Thoracic aorta (tissue), 2 donors: ENCODE measurements around the gene TARDBP. TPM values are rescaled to one million over a fixed set of nuclear protein-coding genes. Genes with fewer than 3 reads are reported as not detected.

ENCODE experiments used
- ATAC-seq: fragments of 150-250 bp; one replicate; pipeline ENCODE4 v1.8.0; 2017; ENCODE audit warnings: low read depth; ENCODE audit not compliant: insufficient number of reproducible peaks, low FRiP score
- DNase-seq: peaks from one replicate; pipeline ENCODE4 v3.0.0-alpha.2; 2020; ENCODE audit warnings: low spot score
- H3K27ac ChIP-seq, 2 donors: fragments of 200-600 bp; sonication (generic); 1 replicate in 1 of 2; 2 replicates in 1 of 2; pipeline ENCODE4 v1.5.1; 2016; ENCODE audit warnings: mild to moderate bottlenecking in 2 of 2, moderate library complexity in 2 of 2
- H3K27me3 ChIP-seq: fragments of 200-600 bp; sonication (generic); replicated peaks from 2 replicates; pipeline ENCODE4 v1.6.0; 2016; ENCODE audit warnings: mild to moderate bottlenecking; ENCODE audit not compliant: insufficient read depth
- H3K36me3 ChIP-seq: fragments of 200-600 bp; sonication (generic); one replicate; pipeline ENCODE4 v1.5.1; 2016
- H3K4me1 ChIP-seq, 2 donors: fragments of 200-600 bp; sonication (generic); 1 replicate in 1 of 2; 2 replicates in 1 of 2; pipeline versions ENCODE4 v1.5.1 to v1.6.0; 2016; ENCODE audit warnings: low read depth in 2 of 2, mild to moderate bottlenecking in 1 of 2; ENCODE audit not compliant: control insufficient read depth in 1 of 2
- H3K4me3 ChIP-seq: fragments of 200-600 bp; sonication (generic); 2 replicates; pipeline ENCODE4 v1.5.1; 2016; ENCODE audit warnings: mild to moderate bottlenecking
- H3K9me3 ChIP-seq: fragments of 200-600 bp; sonication (generic); 2 replicates; pipeline ENCODE4 v1.5.1; 2016
- total RNA-seq, 2 donors: library from RNA; depleted of rRNA; stranded (reverse); fragments of >200 nt; gene quantifications; one replicate each; pipeline versions ENCODE4 v1.1.0 to v1.2.3, GENCODE V29; 2016
- TF ChIP-seq, protein P1 (sequence below): fragments of 200-600 bp; sonication (generic); IDR thresholded peaks from one replicate; pipeline ENCODE4 v1.5.1; 2019; ENCODE audit warnings: antibody characterized with exemption

Gene TARDBP
- total RNA-seq, 2 donors from 2014 or later, result 57.3 to 229 TPM

DNA sequence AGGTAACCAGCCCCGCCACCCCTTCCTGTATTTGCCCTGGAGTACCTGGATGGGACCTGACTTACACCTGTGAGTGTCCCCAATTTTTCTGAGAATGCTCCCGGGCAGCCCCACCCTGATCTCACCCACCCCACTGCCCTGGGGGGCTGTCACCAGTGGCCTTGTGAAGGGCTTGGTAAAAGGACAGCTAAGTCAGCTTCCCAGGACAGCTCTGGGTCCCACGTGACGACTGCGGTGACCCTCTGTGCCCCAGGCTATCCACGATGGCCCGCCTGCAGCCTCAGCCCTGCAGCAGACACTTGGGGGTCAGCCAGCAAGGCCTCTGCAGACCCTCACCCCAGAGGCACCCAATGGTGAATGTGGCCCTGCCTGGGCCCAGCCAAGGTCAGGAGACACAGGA lies 41.7 kb downstream of the TARDBP start:
- TF ChIP-seq, protein P1, sequence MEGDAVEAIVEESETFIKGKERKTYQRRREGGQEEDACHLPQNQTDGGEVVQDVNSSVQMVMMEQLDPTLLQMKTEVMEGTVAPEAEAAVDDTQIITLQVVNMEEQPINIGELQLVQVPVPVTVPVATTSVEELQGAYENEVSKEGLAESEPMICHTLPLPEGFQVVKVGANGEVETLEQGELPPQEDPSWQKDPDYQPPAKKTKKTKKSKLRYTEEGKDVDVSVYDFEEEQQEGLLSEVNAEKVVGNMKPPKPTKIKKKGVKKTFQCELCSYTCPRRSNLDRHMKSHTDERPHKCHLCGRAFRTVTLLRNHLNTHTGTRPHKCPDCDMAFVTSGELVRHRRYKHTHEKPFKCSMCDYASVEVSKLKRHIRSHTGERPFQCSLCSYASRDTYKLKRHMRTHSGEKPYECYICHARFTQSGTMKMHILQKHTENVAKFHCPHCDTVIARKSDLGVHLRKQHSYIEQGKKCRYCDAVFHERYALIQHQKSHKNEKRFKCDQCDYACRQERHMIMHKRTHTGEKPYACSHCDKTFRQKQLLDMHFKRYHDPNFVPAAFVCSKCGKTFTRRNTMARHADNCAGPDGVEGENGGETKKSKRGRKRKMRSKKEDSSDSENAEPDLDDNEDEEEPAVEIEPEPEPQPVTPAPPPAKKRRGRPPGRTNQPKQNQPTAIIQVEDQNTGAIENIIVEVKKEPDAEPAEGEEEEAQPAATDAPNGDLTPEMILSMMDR, result no peak
- no peak for ATAC-seq

DNA sequence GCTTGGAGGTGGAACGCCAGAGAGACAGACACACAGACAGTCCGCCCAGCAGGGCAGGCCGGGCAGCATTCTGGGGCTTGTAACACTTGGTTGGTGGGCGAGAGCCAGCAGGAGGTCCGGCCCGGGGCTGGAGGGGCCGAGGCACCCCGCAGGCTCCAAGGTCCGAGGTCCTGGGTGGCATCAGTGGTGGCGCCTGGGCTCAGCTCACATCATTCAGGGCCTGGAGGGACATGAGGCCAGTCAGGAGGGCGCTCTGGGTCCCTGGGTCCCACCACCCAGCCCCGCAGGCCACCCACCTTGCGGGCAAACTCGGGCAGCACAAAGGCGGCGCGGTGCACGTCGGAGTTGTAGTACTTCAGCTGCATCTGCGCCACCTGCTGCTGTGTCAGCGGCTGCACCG lies 42.2 kb downstream of the TARDBP start:
- Histone ChIP-seq H3K9me3 (no peaks in the 10 kb centered on the region), H3K4me3 (no peak overlapping the region), H3K4me1 (peaks cover 4 to 10% of the 10 kb centered on the region in 2 donors), H3K27ac (no peak overlapping the region), H3K27me3 (no peaks in the 10 kb centered on the region), H3K36me3 (peaks cover 11% of the 10 kb centered on the region)
- TF ChIP-seq, protein P1, result no peak
- ATAC-seq, result no peak
- no peak for DNase-seq

More for the DNA sequence above, 41.7 kb downstream of the TARDBP start:
- Histone ChIP-seq H3K4me1 (peaks cover 4 to 8% of the 10 kb centered on the region in 2 donors), H3K9me3 (no peaks in the 10 kb centered on the region), H3K27ac (no peak overlapping the region), H3K4me3 (no peak overlapping the region), H3K36me3 (peaks cover 11% of the 10 kb centered on the region), H3K27me3 (no peaks in the 10 kb centered on the region)
- DNase-seq, result no peak

DNA sequence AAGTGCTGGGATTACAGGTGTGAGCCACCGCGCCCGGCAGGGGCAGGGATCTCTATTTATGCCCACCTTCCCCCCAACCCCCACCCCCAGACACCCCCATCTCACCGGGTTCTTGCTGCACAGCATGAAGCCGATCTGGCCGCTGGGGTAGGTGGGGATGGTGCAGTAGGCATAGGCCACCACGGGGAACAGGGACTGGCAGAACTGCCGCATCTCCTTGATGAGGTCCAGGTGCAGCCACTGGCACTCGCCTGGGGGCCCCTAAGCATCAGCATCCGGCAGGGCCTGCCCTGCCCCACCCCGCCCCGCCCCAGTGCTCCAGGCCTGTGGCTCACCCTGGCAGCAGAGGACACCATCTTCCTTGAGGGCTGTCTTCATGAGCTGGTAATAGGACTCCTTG lies 43.2 kb downstream of the TARDBP start:
- H3K4me3 ChIP-seq, result no peak overlapping the region
- H3K27me3 ChIP-seq, result no peaks in the 10 kb centered on the region
- no peak overlapping the region for H3K27ac ChIP-seq
- no peak for ATAC-seq
- peaks cover 4 to 12% of the 10 kb centered on the region in 2 donors for H3K4me1 ChIP-seq
- no peak for DNase-seq
- H3K9me3 ChIP-seq, result no peaks in the 10 kb centered on the region
- H3K36me3 ChIP-seq, result peaks cover 11% of the 10 kb centered on the region
- TF ChIP-seq, protein P1, result no peak

DNA sequence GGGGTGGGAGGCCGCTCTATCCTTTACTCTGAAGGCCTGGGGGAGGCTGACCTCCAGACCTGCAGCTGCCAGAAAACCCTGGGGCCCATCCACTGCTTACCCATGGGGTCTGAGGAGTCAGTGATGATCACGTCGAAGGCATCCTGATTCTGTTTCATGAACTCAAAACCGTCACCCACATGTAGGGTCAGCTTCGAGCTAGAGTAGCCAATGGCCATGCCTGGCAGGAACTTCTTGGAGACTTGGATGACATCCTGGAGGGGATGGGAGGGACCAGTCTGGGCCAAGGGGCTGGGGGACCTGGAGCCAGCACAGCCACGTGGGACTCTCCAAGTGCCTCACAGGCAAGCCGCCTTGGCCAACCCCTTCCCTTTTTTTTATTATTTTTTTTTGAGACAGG lies 44.0 kb downstream of the TARDBP start:
- H3K27ac ChIP-seq, result no peak overlapping the region
- H3K4me1 ChIP-seq, result peaks cover 12 to 20% of the 10 kb centered on the region in 2 donors
- no peak overlapping the region for H3K4me3 ChIP-seq
- H3K9me3 ChIP-seq, result no peaks in the 10 kb centered on the region
- TF ChIP-seq, protein P1, result no peak
- H3K36me3 ChIP-seq, result peaks cover 11% of the 10 kb centered on the region
- ATAC-seq, result no peak
- H3K27me3 ChIP-seq, result no peaks in the 10 kb centered on the region
- DNase-seq, result no peak

DNA sequence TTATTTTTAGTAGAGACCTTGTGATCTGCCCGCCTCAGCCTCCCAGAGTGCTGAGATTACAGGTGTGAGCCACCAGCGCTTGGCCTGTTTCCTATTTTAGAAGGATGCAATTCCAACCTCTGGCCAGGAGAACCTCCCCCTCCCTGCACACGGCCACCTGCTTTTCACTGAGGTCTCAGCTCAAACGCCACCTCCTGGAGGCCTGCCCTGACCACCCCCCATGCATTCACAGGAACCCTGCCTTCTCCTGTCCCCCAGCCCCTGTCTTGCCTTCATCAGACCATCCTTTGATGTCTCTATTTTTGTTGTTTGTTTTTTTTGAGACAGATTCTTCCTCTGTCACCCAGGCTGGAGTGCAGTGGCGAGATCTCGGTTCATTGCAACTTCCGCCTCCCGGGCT lies 45.0 kb downstream of the TARDBP start:
- Histone ChIP-seq H3K27me3 (no peaks in the 10 kb centered on the region), H3K9me3 (no peaks in the 10 kb centered on the region), H3K4me3 (no peak overlapping the region), H3K36me3 (peaks cover 11% of the 10 kb centered on the region), H3K27ac (no peak overlapping the region), H3K4me1 (peaks cover 14 to 21% of the 10 kb centered on the region in 2 donors)
- TF ChIP-seq, protein P1, result no peak
- ATAC-seq (no peak), DNase-seq (no peak)
